Stomach (tissue), 4 donors: ENCODE data around the gene CYP4F3.

Experiments
- CTCF ChIP-seq, 7 experiments: fragments of 450-650 bp in 4 of 7; fragments of 200-600 bp in 3 of 7; sonication (generic) in 3 of 7; IDR thresholded peaks; one replicate each; pipeline ENCODE4 v1.5.1; 2016 to 2019; ENCODE audit warnings: antibody characterized with exemption in 7 of 7, control low read depth in 2 of 7, mild to moderate bottlenecking in 1 of 7
- POLR2A ChIP-seq, 4 donors: fragments of 450-650 bp; IDR thresholded peaks; one replicate each; pipeline ENCODE4 v1.6.1; 2016; ENCODE audit warnings: antibody characterized with exemption in 4 of 4, control low read depth in 2 of 4, mild to moderate bottlenecking in 1 of 4, moderate library complexity in 1 of 4
- POLR2AphosphoS5 ChIP-seq, 3 donors: sonication (generic); formaldehyde crosslinking; IDR thresholded peaks; one replicate each; pipeline ENCODE4 v1.6.1; 2016; ENCODE audit warnings: antibody characterized with exemption in 3 of 3

GRCh38 chr19:15595069-15595468, 45.6 kb upstream of the CYP4F3 start:
- TF ChIP-seq POLR2AphosphoS5 (IDR thresholded peaks at IDR 0.05) = no peak
- TF ChIP-seq CTCF (IDR thresholded peaks at IDR 0.05) = no peak
- no peak for TF ChIP-seq POLR2A (IDR thresholded peaks at IDR 0.05)
